Caco-2 (cell line): ENCODE measurements around the gene GHITM. TPM values are rescaled to one million over a fixed set of nuclear protein-coding genes. Genes with fewer than 3 reads are reported as not detected.
"Not testable (repeated sequence)": the region's sequence is repeated elsewhere in the genome, so short reads cannot be mapped to it uniquely, and the experiment has no call there.

ENCODE experiments used
- BruUV-seq: library from RNA; stranded (reverse); fragments of 400-500 nt; replicated peaks from 2 replicates; lab custom pipeline; 2021; lab: Mats Ljungman, UMichigan
- CTCF ChIA-PET: fragments of 300-600 bp; sonication (Branson Sonifier 250); formaldehyde crosslinking; loops from one replicate; lab custom pipeline; 2022; ENCODE audit warnings: antibody characterized with exemption; lab: Charles Lee
- POLR2A ChIA-PET: fragments of 300-600 bp; sonication (Branson Sonifier 250); formaldehyde crosslinking; loops from one replicate; lab custom pipeline; 2022; ENCODE audit warnings: antibody characterized with exemption; lab: Charles Lee
- DNase-seq, 2 experiments: peaks; one replicate each; pipeline versions ENCODE4 v3.0.0 to v3.0.0-alpha.2; 2020 to 2022
- H3K27me3 ChIP-seq: replicated peaks from 2 replicates; pipeline ENCODE4 v1.6.0; 2011; ENCODE audit warnings: low read length; ENCODE audit not compliant: control insufficient read depth, insufficient read depth
- H3K36me3 ChIP-seq: 2 replicates; pipeline ENCODE4 v1.5.1; 2011; ENCODE audit warnings: low read length; ENCODE audit not compliant: control insufficient read depth, insufficient read depth
- H3K4me1 ChIP-seq: fragments of 250-450 bp; sonication (Bioruptor Pico); 2 replicates; pipeline ENCODE4 v1.5.1; 2020; ENCODE audit warnings: mild to moderate bottlenecking
- H3K4me3 ChIP-seq: 2 replicates; pipeline ENCODE4 v1.5.1; 2011; ENCODE audit warnings: low read depth, mild to moderate bottlenecking, control low read depth, low read length
- H3K9me3 ChIP-seq: fragments of 250-450 bp; sonication (Bioruptor Pico); 2 replicates; pipeline ENCODE4 v1.5.1; 2020; ENCODE audit warnings: mild to moderate bottlenecking, moderate library complexity
- H3K27ac Mint-ChIP-seq: one replicate; pipeline ENCODE4 v1.8.0; 2022; ENCODE audit warnings: mixed read lengths; ENCODE audit not compliant: unreplicated experiment
- H3K27me3 Mint-ChIP-seq: one replicate; pipeline ENCODE4 v1.8.0; 2022; ENCODE audit warnings: mixed read lengths; ENCODE audit not compliant: insufficient read depth, unreplicated experiment
- H3K36me3 Mint-ChIP-seq: one replicate; pipeline ENCODE4 v1.8.0; 2022; ENCODE audit warnings: mild to moderate bottlenecking, mixed read lengths; ENCODE audit not compliant: insufficient read depth, unreplicated experiment
- H3K4me1 Mint-ChIP-seq: one replicate; pipeline ENCODE4 v1.8.0; 2022; ENCODE audit warnings: low read depth, mixed read lengths; ENCODE audit not compliant: unreplicated experiment
- H3K4me3 Mint-ChIP-seq: one replicate; pipeline ENCODE4 v1.8.0; 2022; ENCODE audit warnings: mild to moderate bottlenecking, moderate library complexity, mixed read lengths; ENCODE audit not compliant: unreplicated experiment
- H3K9me3 Mint-ChIP-seq: one replicate; pipeline ENCODE4 v1.8.0; 2022; ENCODE audit warnings: mixed read lengths; ENCODE audit not compliant: unreplicated experiment
- intact Hi-C: fragments of 100-400 bp; cut with micrococcal nuclease; formaldehyde crosslinking; loops from one replicate; pipeline ENCODE4 v1.10.0; 2022; ENCODE audit not compliant: unreplicated experiment
- total RNA-seq: library from RNA; stranded (reverse); gene quantifications from 2 replicates; pipeline ENCODE4 v1.2.3, GENCODE V29; 2022
- TF ChIP-seq, protein P1 (sequence below), 2 experiments: fragments of 200-600 bp in 1 of 2; IDR thresholded peaks; 1 replicate in 1 of 2; 2 replicates in 1 of 2; pipeline versions ENCODE4 v1.5.1 to v1.8.0; 2011 to 2022; ENCODE audit warnings: antibody characterized with exemption in 1 of 2, control low read depth in 1 of 2, inconsistent platforms in 1 of 2, low read depth in 1 of 2, low read length in 1 of 2, mild to moderate bottlenecking in 1 of 2, moderate library complexity in 1 of 2; ENCODE audit not compliant: insufficient read depth in 1 of 2, severe bottlenecking in 1 of 2, unreplicated experiment in 1 of 2

The GHITM gene
- total RNA-seq, 1 experiment from 2014 or later, result 255 TPM

DNA sequence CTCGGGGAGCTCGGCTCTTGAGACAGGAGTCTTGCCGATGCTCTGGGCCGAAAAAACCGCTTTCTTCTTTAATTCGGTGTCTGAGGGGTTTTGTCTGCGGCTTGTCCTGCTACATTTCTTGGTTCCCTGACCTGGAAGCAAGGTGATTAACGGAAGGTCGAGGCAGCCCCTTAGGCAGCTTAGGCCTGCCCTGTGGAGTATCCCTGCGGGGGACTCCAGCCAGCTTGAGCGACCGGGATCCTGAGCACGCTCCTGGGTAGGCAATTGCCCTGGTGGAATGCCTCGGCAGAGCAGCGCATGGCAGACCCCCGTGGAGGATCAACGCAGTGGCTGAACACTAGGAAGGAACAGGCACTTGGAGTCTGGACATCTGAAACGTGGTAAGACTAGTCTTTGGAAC is 30.5 kb upstream of the GHITM start:
- intact Hi-C loops, result no loop called here
- no peaks in the 10 kb centered on the region for H3K27me3 Mint-ChIP-seq
- no TSS peak for BruUV-seq
- TF ChIP-seq, protein P1, sequence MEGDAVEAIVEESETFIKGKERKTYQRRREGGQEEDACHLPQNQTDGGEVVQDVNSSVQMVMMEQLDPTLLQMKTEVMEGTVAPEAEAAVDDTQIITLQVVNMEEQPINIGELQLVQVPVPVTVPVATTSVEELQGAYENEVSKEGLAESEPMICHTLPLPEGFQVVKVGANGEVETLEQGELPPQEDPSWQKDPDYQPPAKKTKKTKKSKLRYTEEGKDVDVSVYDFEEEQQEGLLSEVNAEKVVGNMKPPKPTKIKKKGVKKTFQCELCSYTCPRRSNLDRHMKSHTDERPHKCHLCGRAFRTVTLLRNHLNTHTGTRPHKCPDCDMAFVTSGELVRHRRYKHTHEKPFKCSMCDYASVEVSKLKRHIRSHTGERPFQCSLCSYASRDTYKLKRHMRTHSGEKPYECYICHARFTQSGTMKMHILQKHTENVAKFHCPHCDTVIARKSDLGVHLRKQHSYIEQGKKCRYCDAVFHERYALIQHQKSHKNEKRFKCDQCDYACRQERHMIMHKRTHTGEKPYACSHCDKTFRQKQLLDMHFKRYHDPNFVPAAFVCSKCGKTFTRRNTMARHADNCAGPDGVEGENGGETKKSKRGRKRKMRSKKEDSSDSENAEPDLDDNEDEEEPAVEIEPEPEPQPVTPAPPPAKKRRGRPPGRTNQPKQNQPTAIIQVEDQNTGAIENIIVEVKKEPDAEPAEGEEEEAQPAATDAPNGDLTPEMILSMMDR (IDR thresholded peaks at IDR 0.05; ENCODE audit: insufficient read depth in 1 of 2, low read depth in 1 of 2, low read length in 1 of 2, severe bottlenecking in 1 of 2, unreplicated experiment in 1 of 2), result no peak
- Histone ChIP-seq H3K36me3 (no peaks in the 10 kb centered on the region), H3K27me3 (no peaks in the 10 kb centered on the region), H3K4me1 (no peaks in the 10 kb centered on the region), H3K9me3 (no peaks in the 10 kb centered on the region), H3K4me3 (no peak overlapping the region)
- DNase-seq, result no peak
- H3K27ac Mint-ChIP-seq, result no peak overlapping the region
- H3K4me1 Mint-ChIP-seq, result no peaks in the 10 kb centered on the region
- no peaks in the 10 kb centered on the region for H3K9me3 Mint-ChIP-seq
- ChIA-PET CTCF (no interaction called here), POLR2A (no interaction called here)
- no peak overlapping the region for H3K4me3 Mint-ChIP-seq
- H3K36me3 Mint-ChIP-seq, result no peaks in the 10 kb centered on the region

DNA sequence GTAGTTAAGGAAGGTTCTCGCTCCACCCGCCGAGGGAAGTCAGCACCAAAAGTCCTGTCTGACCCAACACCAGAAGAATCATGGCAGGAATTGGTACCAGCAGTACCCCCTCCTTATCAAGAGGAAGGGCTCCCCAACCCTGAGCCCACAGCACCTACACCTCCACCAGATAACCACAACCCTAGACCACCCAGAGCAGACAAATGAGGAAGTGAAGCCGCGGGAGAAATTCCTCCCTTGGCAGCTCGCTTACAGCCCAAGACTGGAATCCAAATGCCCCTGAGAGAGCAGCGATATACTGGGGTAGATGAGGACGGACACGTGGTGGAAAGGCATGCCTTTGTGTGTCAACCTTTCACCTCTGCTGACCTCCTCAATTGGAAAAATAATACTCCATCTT is 29.5 kb upstream of the GHITM start:
- POLR2A ChIA-PET, H3K27me3 ChIP-seq, H3K4me3 Mint-ChIP-seq, H3K9me3 ChIP-seq, H3K4me3 ChIP-seq, H3K27ac Mint-ChIP-seq, BruUV-seq, H3K9me3 Mint-ChIP-seq, H3K36me3 Mint-ChIP-seq, CTCF ChIA-PET, H3K27me3 Mint-ChIP-seq, H3K4me1 ChIP-seq, H3K4me1 Mint-ChIP-seq, DNase-seq, intact Hi-C loops, H3K36me3 ChIP-seq: not testable (repeated sequence)

DNA sequence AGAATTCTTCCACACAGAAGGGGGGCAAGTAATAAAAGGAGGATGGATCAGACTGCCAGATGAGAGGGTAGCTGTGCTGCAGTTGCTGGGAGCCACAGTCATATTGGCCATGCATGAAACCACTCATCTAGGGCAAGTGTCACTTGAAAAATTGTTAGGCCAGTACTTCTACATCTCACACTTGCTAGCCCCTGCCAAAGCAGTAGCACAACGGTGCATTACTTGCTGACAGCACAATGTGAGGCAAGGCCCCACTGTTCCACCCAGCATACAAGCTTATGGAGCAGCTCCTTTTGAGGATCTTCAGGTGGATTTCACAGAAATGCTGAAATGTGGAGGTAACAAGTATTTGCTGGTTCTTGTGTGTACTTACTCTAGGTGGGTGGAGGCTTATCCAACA is 25.8 kb upstream of the GHITM start:
- DNase-seq, H3K9me3 ChIP-seq, H3K4me1 ChIP-seq, H3K27ac Mint-ChIP-seq, H3K36me3 ChIP-seq, BruUV-seq, H3K4me3 ChIP-seq, H3K36me3 Mint-ChIP-seq, H3K4me3 Mint-ChIP-seq, H3K9me3 Mint-ChIP-seq, intact Hi-C loops, H3K27me3 ChIP-seq, H3K27me3 Mint-ChIP-seq, H3K4me1 Mint-ChIP-seq, POLR2A ChIA-PET, CTCF ChIA-PET: not testable (repeated sequence)

DNA sequence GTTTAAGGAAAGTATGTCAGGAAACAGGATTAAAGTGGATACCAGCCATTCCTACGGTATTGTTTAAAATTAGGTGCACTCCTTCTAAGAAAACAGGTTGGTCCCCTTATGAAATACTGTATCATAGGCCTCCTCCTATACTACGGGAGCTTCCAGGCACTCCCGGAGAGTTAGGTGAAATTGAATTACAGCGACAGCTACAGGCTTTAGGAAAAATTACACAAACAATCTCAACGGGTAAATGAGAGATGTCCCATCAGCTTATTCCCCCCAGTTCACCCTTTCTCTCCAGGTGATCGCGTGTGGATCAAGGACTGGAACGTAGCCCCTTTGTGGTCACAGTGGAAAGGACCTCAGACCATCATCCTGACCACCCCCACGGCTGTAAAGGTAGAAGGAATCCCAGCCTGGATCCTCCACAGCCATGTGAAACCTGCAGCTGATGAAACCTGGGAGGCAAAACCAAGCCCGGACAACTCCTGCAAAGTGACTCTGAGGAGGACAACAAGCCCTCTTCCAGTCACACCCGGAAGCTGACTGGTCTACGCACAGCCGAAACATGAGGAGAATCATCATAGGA is 25.1 kb upstream of the GHITM start:
- H3K27me3 Mint-ChIP-seq, result peaks cover 3% of the 10 kb centered on the region
- Histone ChIP-seq H3K36me3 (no peaks in the 10 kb centered on the region), H3K27me3 (no peaks in the 10 kb centered on the region), H3K4me1 (no peaks in the 10 kb centered on the region), H3K4me3 (no peak overlapping the region), H3K9me3 (no peaks in the 10 kb centered on the region)
- no peak for DNase-seq
- CTCF ChIA-PET, result no interaction called here
- BruUV-seq, result no TSS peak
- no peak overlapping the region for H3K4me3 Mint-ChIP-seq
- H3K27ac Mint-ChIP-seq, result no peak overlapping the region
- TF ChIP-seq, protein P1 (IDR thresholded peaks at IDR 0.05; ENCODE audit: insufficient read depth in 1 of 2, low read depth in 1 of 2, low read length in 1 of 2, severe bottlenecking in 1 of 2, unreplicated experiment in 1 of 2), result no peak
- intact Hi-C loops, result no loop called here
- no peaks in the 10 kb centered on the region for H3K4me1 Mint-ChIP-seq
- no peaks in the 10 kb centered on the region for H3K36me3 Mint-ChIP-seq
- POLR2A ChIA-PET, result no interaction called here
- peaks cover 10% of the 10 kb centered on the region for H3K9me3 Mint-ChIP-seq

DNA sequence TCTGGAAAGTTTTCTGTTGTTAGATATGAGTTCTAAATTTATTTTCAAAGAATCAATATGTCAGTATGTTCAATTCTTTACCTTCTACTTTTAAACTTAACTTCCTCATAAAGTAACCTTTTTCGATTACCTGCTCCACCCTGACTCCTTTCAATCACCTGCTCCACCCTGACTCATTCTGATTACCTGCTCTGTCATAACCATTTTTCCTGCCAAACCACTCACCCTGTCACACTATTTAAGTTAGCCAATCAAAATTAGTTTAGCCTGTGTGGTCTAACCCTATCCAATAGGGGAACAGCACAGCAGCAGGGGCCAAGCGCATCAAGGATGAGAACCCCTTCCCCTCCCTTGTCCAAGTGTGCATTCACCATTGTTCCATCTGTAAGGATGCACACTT is 22.1 kb upstream of the GHITM start:
- H3K27ac Mint-ChIP-seq, H3K36me3 Mint-ChIP-seq, H3K36me3 ChIP-seq, H3K4me3 ChIP-seq, H3K27me3 Mint-ChIP-seq, intact Hi-C loops, H3K4me1 Mint-ChIP-seq, H3K27me3 ChIP-seq, H3K9me3 ChIP-seq, BruUV-seq, H3K4me3 Mint-ChIP-seq, H3K9me3 Mint-ChIP-seq, DNase-seq, CTCF ChIA-PET, H3K4me1 ChIP-seq, POLR2A ChIA-PET: not testable (repeated sequence)
